ENCODE data around the gene SGIP1.

DNA sequence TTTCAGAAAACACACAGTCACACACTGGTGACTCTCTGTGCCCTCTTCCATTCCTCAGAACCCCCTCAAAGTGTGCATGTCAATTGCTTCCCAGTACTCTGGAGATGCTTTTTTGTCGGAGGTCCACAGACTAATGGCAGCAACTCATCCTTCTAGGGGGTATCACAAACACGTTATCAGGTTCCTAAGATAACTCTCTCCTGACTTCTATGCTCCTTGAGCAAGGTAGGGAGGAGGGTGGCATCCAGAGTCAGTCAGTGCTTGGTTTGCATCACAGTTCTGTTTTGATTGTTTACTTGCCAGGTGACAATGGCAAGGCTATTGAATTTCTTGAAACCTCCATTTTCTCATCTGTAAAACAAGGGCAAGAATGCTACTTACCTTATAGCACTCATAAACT lies 178.9 kb downstream of the SGIP1 start:
- TF ChIP-seq POLR2A (IDR thresholded peaks at IDR 0.05; ENCODE audit: low read depth, low read length) (no peak), TAF1 (IDR thresholded peaks at IDR 0.05; ENCODE audit: low read depth, low read length) (no peak)
